CD4-positive, alpha-beta T cell (primary cell): Measurements from ENCODE around the gene MPRIP. TPM values are rescaled to one million over a fixed set of nuclear protein-coding genes. Genes with fewer than 3 reads are reported as not detected.

Experiments
- ATAC-seq: fragments of 200-7000 bp; cut with Tn5 transposase; one replicate; pipeline ENCODE4 v1.10.0; 2022; ENCODE audit warnings: mild to moderate bottlenecking; ENCODE audit not compliant: poor library complexity
- CTCF ChIA-PET: fragments of 350-600 bp; sonication (Branson Sonifier 250); formaldehyde crosslinking; loops from one replicate; lab custom pipeline; 2021; ENCODE audit warnings: antibody characterized with exemption, inconsistent platforms; lab: Charles Lee
- POLR2A ChIA-PET: fragments of 350-600 bp; sonication (Branson Sonifier 250); formaldehyde crosslinking; loops from one replicate; lab custom pipeline; 2021; ENCODE audit warnings: antibody characterized with exemption, inconsistent platforms; lab: Charles Lee
- DNase-seq, 14 experiments: peaks; one replicate each; pipeline ENCODE4 v3.0.0-alpha.2; 2013 to 2020; ENCODE audit warnings: mixed read lengths in 2 of 14
- H3K27ac ChIP-seq, 2 donors: one replicate each; pipeline versions ENCODE4 v1.5.1 to v1.7.0; 2013; ENCODE audit warnings: low read length in 2 of 2, low read depth in 1 of 2, mild to moderate bottlenecking in 1 of 2
- H3K27me3 ChIP-seq, 2 experiments: 1 replicate in 1 of 2; 2 replicates in 1 of 2; pipeline versions ENCODE4 v1.6.1 to v1.7.0; 2013; ENCODE audit warnings: low read length in 2 of 2, control low read depth in 1 of 2, mild to moderate bottlenecking in 1 of 2, moderate library complexity in 1 of 2; ENCODE audit not compliant: insufficient read depth in 2 of 2, control insufficient read depth in 1 of 2
- H3K36me3 ChIP-seq: one replicate; pipeline ENCODE4 v1.6.1; 2013; ENCODE audit warnings: low read length, control low read depth; ENCODE audit not compliant: insufficient read depth
- H3K4me1 ChIP-seq: one replicate; pipeline ENCODE4 v1.6.1; 2013; ENCODE audit warnings: low read length, control low read depth; ENCODE audit not compliant: insufficient read depth
- H3K4me3 ChIP-seq: one replicate; pipeline ENCODE4 v1.5.1; 2013; ENCODE audit warnings: mild to moderate bottlenecking, low read length, moderate library complexity
- H3K9me3 ChIP-seq, 2 experiments: 1 replicate in 1 of 2; 2 replicates in 1 of 2; pipeline versions ENCODE4 v1.6.1 to v1.7.0; 2013; ENCODE audit warnings: low read length in 2 of 2, mild to moderate bottlenecking in 2 of 2, control low read depth in 1 of 2, moderate library complexity in 1 of 2; ENCODE audit not compliant: control insufficient read depth in 1 of 2, insufficient read depth in 1 of 2
- H3K27ac Mint-ChIP-seq: one replicate; pipeline ENCODE4 v1.8.0; 2020; ENCODE audit warnings: mixed read lengths
- H3K27me3 Mint-ChIP-seq: one replicate; pipeline ENCODE4 v1.8.0; 2021; ENCODE audit warnings: mixed read lengths
- H3K36me3 Mint-ChIP-seq: one replicate; pipeline ENCODE4 v1.8.0; 2021; ENCODE audit warnings: low read depth, mixed read lengths
- H3K4me1 Mint-ChIP-seq: one replicate; pipeline ENCODE4 v1.8.0; 2021; ENCODE audit warnings: low read depth, mixed read lengths
- H3K4me3 Mint-ChIP-seq: one replicate; pipeline ENCODE4 v1.8.0; 2020; ENCODE audit warnings: mild to moderate bottlenecking, mixed read lengths
- H3K9me3 Mint-ChIP-seq: one replicate; pipeline ENCODE4 v1.8.0; 2020; ENCODE audit warnings: mixed read lengths
- CTCF ChIP-seq: fragments of 200-600 bp; IDR thresholded peaks from one replicate; pipeline ENCODE4 v1.8.0; 2022; ENCODE audit warnings: antibody characterized with exemption, mild to moderate bottlenecking
- intact Hi-C, 2 experiments: fragments of 100-400 bp; cut with DNase I in 1 of 2; cut with micrococcal nuclease in 1 of 2; formaldehyde crosslinking; loops; one replicate each; pipeline versions ENCODE4 v1.15.1 to v1.9.0; 2023 to 2025; cut with DNase I, micrococcal nuclease
- total RNA-seq, 174 experiments: library from RNA in 2 of 174; stranded (reverse) in 2 of 174; gene quantifications; one replicate each; pipeline ENCODE4 v1.2.3 and lab custom pipeline; 2021 to 2026

MPRIP gene
- total RNA-seq, 2 experiments from 2014 or later: 176 to 188 TPM

GRCh38 chr17:17051791-17052461 lies 9.7 kb downstream of the MPRIP start:
- CTCF ChIA-PET: interaction anchor here (1.6 kb wide), 1 partner anchor 10 kb away, joined by 3 read pairs; the partner anchor contains the start of gene MPRIP
- H3K4me1 ChIP-seq: peaks cover 54% of the 10 kb centered on the region

GRCh38 chr17:17052462-17053221 lies 10.4 kb downstream of the MPRIP start:
- peaks cover 6% of the 10 kb centered on the region for H3K36me3 ChIP-seq
- peaks cover 12% of the 10 kb centered on the region for H3K36me3 Mint-ChIP-seq
- POLR2A ChIA-PET: interaction anchor here (0.8 to 1.4 kb wide), 2 partner anchors 11 to 67 kb away, joined by 3 to 4 read pairs; no protein-coding TSS in a partner anchor
- no peak overlapping the region for H3K4me3 Mint-ChIP-seq
- no peaks in the 10 kb centered on the region for H3K27me3 Mint-ChIP-seq
- no peaks in the 10 kb centered on the region for H3K9me3 Mint-ChIP-seq
- ATAC-seq: no peak
- peaks cover 64% of the 10 kb centered on the region for H3K4me1 Mint-ChIP-seq
- H3K4me3 ChIP-seq: no peak overlapping the region
- H3K27ac ChIP-seq: no peak overlapping the region
- CTCF ChIA-PET: interaction anchor here (0.6 to 1.6 kb wide), 3 partner anchors 11 to 27 kb away, joined by 3 read pairs; partner anchors contain the start of gene MPRIP
- no peaks in the 10 kb centered on the region for H3K9me3 ChIP-seq
- TF ChIP-seq CTCF: no peak
- peak overlapping the region; percentile 66 for H3K27ac Mint-ChIP-seq
- no peaks in the 10 kb centered on the region for H3K27me3 ChIP-seq
- DNase-seq: peak in 1 of 14 experiments; percentile 25
- intact Hi-C loops: no loop called here
- H3K4me1 ChIP-seq: peaks cover 52% of the 10 kb centered on the region

More at GRCh38 chr17:17051791-17052461, 9.7 kb downstream of the MPRIP start:
- ATAC-seq (no peak), DNase-seq (peak in 1 of 14 experiments; percentile 29)
- no peaks in the 10 kb centered on the region for H3K27me3 ChIP-seq
- no peaks in the 10 kb centered on the region for H3K9me3 Mint-ChIP-seq
- peaks cover 69% of the 10 kb centered on the region for H3K4me1 Mint-ChIP-seq
- H3K27ac ChIP-seq: no peak overlapping the region
- peaks cover 2% of the 10 kb centered on the region for H3K36me3 ChIP-seq
- H3K9me3 ChIP-seq: no peaks in the 10 kb centered on the region
- no peak overlapping the region for H3K4me3 ChIP-seq
- H3K27ac Mint-ChIP-seq: no peak overlapping the region
- TF ChIP-seq CTCF: no peak
- POLR2A ChIA-PET: interaction anchor here (1.0 to 1.4 kb wide), 2 partner anchors 10 to 67 kb away, joined by 3 to 4 read pairs; no protein-coding TSS in a partner anchor
- peaks cover 12% of the 10 kb centered on the region for H3K36me3 Mint-ChIP-seq
- intact Hi-C loops: no loop called here
- peak overlapping the region; percentile 15 for H3K4me3 Mint-ChIP-seq
- no peaks in the 10 kb centered on the region for H3K27me3 Mint-ChIP-seq

GRCh38 chr17:17053446-17054379 lies 11.5 kb downstream of the MPRIP start:
- Histone ChIP-seq H3K27me3 (no peaks in the 10 kb centered on the region), H3K36me3 (peaks cover 13% of the 10 kb centered on the region), H3K4me1 (peaks cover 46% of the 10 kb centered on the region), H3K27ac (no peak overlapping the region), H3K4me3 (no peak overlapping the region), H3K9me3 (no peaks in the 10 kb centered on the region)
- no peak for ATAC-seq
- ChIA-PET POLR2A (interaction anchor here (0.8 to 1.4 kb wide), 2 partner anchors 12 to 66 kb away, joined by 3 to 4 read pairs; no protein-coding TSS in a partner anchor), CTCF (interaction anchor here (0.5 to 1.6 kb wide), 3 partner anchors 12 to 570 kb away, joined by 3 to 4 read pairs (median 3); partner anchors contain the start of gene MPRIP)
- H3K27ac Mint-ChIP-seq: peak overlapping the region; percentile 66
- TF ChIP-seq CTCF: no peak
- intact Hi-C loops: no loop called here
- H3K4me3 Mint-ChIP-seq: no peak overlapping the region
- H3K36me3 Mint-ChIP-seq: peaks cover 14% of the 10 kb centered on the region
- peaks cover 56% of the 10 kb centered on the region for H3K4me1 Mint-ChIP-seq
- H3K27me3 Mint-ChIP-seq: no peaks in the 10 kb centered on the region
- no peaks in the 10 kb centered on the region for H3K9me3 Mint-ChIP-seq
- peak in 1 of 14 experiments; percentile 25 for DNase-seq
